OCI-LY1 (cell line): ENCODE measurements around the gene PSPC1.
"Not testable (repeated sequence)": the region's sequence is repeated elsewhere in the genome, so short reads cannot be mapped to it uniquely, and the experiment has no call there.

Experiments used
- H2AFZ ChIP-seq: fragments of 200-600 bp; sonication (generic), shearing (Covaris generic); 2 replicates; pipeline ENCODE4 v1.6.0; 2014; ENCODE audit warnings: antibody characterized with exemption, mild to moderate bottlenecking, low read length
- H3F3A ChIP-seq: fragments of 200-600 bp; sonication (generic), shearing (Covaris generic); 2 replicates; pipeline ENCODE4 v1.6.0; 2014; ENCODE audit warnings: mild to moderate bottlenecking, antibody characterized with exemption, low read length, moderate library complexity; ENCODE audit not compliant: insufficient read depth
- H3K27ac ChIP-seq: fragments of 200-600 bp; sonication (generic); 2 replicates; pipeline ENCODE4 v1.5.1; 2014; ENCODE audit warnings: low read length, mixed run types, mild to moderate bottlenecking, low read depth; ENCODE audit not compliant: poor library complexity, severe bottlenecking
- H3K27me3 ChIP-seq: fragments of 200-600 bp; sonication (generic); 2 replicates; pipeline ENCODE4 v1.6.0; 2014; ENCODE audit warnings: antibody characterized with exemption, mild to moderate bottlenecking, low read length, moderate library complexity; ENCODE audit not compliant: insufficient read depth
- H3K36me3 ChIP-seq: fragments of 200-600 bp; sonication (generic); 2 replicates; pipeline ENCODE4 v1.6.1; 2014; ENCODE audit warnings: mild to moderate bottlenecking, antibody characterized with exemption, low read length, moderate library complexity, mixed read lengths; ENCODE audit not compliant: insufficient read depth
- H3K4me1 ChIP-seq: fragments of 200-600 bp; sonication (generic); 2 replicates; pipeline ENCODE4 v1.5.1; 2014; ENCODE audit warnings: mild to moderate bottlenecking, low read length, moderate library complexity; ENCODE audit not compliant: insufficient read depth, severe bottlenecking
- H3K4me2 ChIP-seq: fragments of 200-600 bp; sonication (generic), shearing (Covaris generic); 2 replicates; pipeline ENCODE4 v1.6.1; 2014; ENCODE audit warnings: low read length
- H3K4me3 ChIP-seq: fragments of 200-600 bp; sonication (generic); 2 replicates; pipeline ENCODE4 v1.5.1; 2014; ENCODE audit warnings: low read length, low read depth, mild to moderate bottlenecking, mixed read lengths; ENCODE audit not compliant: poor library complexity, severe bottlenecking
- H3K79me2 ChIP-seq: fragments of 200-600 bp; shearing (Covaris generic); 2 replicates; pipeline ENCODE4 v1.6.1; 2016; ENCODE audit warnings: mixed run types, low read length, mixed read lengths; ENCODE audit not compliant: insufficient read depth
- H3K9ac ChIP-seq: fragments of 200-600 bp; sonication (generic), shearing (Covaris generic); 2 replicates; pipeline ENCODE4 v1.6.1; 2014; ENCODE audit warnings: mild to moderate bottlenecking, low read length, mixed read lengths
- H3K9me2 ChIP-seq: fragments of 200-600 bp; sonication (generic), shearing (Covaris generic); 2 replicates; pipeline ENCODE4 v1.6.1; 2014; ENCODE audit warnings: low read depth, mild to moderate bottlenecking, low read length, mixed read lengths
- H3K9me3 ChIP-seq: fragments of 200-600 bp; shearing (Covaris generic); 2 replicates; pipeline ENCODE4 v1.6.1; 2014; ENCODE audit warnings: low read length, mixed read lengths
- H4K20me1 ChIP-seq: fragments of 200-600 bp; sonication (generic), shearing (Covaris generic); 2 replicates; pipeline ENCODE4 v1.6.0; 2016; ENCODE audit warnings: mild to moderate bottlenecking, low read length; ENCODE audit not compliant: insufficient read depth
- CTCF ChIP-seq: fragments of 200-600 bp; sonication (generic), shearing (Covaris generic); IDR thresholded peaks from 2 replicates; pipeline ENCODE4 v1.5.1; 2017; ENCODE audit warnings: mild to moderate bottlenecking, antibody characterized with exemption, low read length, moderate library complexity, mixed read lengths
- EZH2 ChIP-seq: fragments of 200-600 bp; sonication (generic), shearing (Covaris generic); IDR thresholded peaks from 2 replicates; pipeline ENCODE4 v1.8.0; 2017; ENCODE audit warnings: borderline replicate concordance, mixed run types, mild to moderate bottlenecking, antibody characterized with exemption, low read length, moderate library complexity, mixed read lengths

Gene PSPC1

GRCh38 chr13:19713186-19713965, 69.4 kb downstream of the PSPC1 start:
- no peaks in the 10 kb centered on the region for H3K79me2 ChIP-seq
- no peak overlapping the region for H2AFZ ChIP-seq
- H3K27me3 ChIP-seq = no peaks in the 10 kb centered on the region
- H3F3A ChIP-seq = no peaks in the 10 kb centered on the region
- H3K4me2 ChIP-seq = no peak overlapping the region
- no peaks in the 10 kb centered on the region for H3K9me2 ChIP-seq
- no peaks in the 10 kb centered on the region for H4K20me1 ChIP-seq
- no peaks in the 10 kb centered on the region for H3K9me3 ChIP-seq
- no peak overlapping the region for H3K27ac ChIP-seq
- no peak overlapping the region for H3K9ac ChIP-seq
- TF ChIP-seq CTCF = no peak
- TF ChIP-seq EZH2 = no peak
- peaks cover 27% of the 10 kb centered on the region for H3K36me3 ChIP-seq
- H3K4me1 ChIP-seq = no peaks in the 10 kb centered on the region
- no peak overlapping the region for H3K4me3 ChIP-seq

- not testable (repeated sequence) for H4K20me1 ChIP-seq, H3K79me2 ChIP-seq, H3K4me1 ChIP-seq, H3K27ac ChIP-seq, H3F3A ChIP-seq, H2AFZ ChIP-seq, H3K9me2 ChIP-seq, H3K4me2 ChIP-seq, H3K27me3 ChIP-seq, H3K9me3 ChIP-seq, H3K9ac ChIP-seq, H3K4me3 ChIP-seq
- peaks cover 22% of the 10 kb centered on the region for H3K36me3 ChIP-seq
These were observed 73.0 kb downstream of the PSPC1 start for GRCh38 chr13:19709782-19710181.

GRCh38 chr13:19709039-19709438, 73.7 kb downstream of the PSPC1 start:
- not testable (repeated sequence) for H3K4me3 ChIP-seq, H3K9me3 ChIP-seq, H3K27me3 ChIP-seq, H3K27ac ChIP-seq, H3F3A ChIP-seq, H3K9me2 ChIP-seq, H3K9ac ChIP-seq, H3K4me2 ChIP-seq, H3K79me2 ChIP-seq, H4K20me1 ChIP-seq, H3K4me1 ChIP-seq, H2AFZ ChIP-seq
- peaks cover 21% of the 10 kb centered on the region for H3K36me3 ChIP-seq

GRCh38 chr13:19704256-19704655, 78.5 kb downstream of the PSPC1 start:
- not testable (repeated sequence) for H3K27ac ChIP-seq, H3K9ac ChIP-seq, H3K4me1 ChIP-seq, H3K4me3 ChIP-seq, H3K79me2 ChIP-seq, H3F3A ChIP-seq, H3K9me3 ChIP-seq, H4K20me1 ChIP-seq, H2AFZ ChIP-seq, H3K4me2 ChIP-seq, H3K27me3 ChIP-seq, H3K9me2 ChIP-seq
- H3K36me3 ChIP-seq = peaks cover 22% of the 10 kb centered on the region

GRCh38 chr13:19701619-19702018, 81.1 kb downstream of the PSPC1 start:
- H3K9me3 ChIP-seq, H4K20me1 ChIP-seq, H3K9ac ChIP-seq, H3K27me3 ChIP-seq, H3K4me3 ChIP-seq, H3K79me2 ChIP-seq, H2AFZ ChIP-seq, H3K4me1 ChIP-seq, H3K9me2 ChIP-seq, H3F3A ChIP-seq, H3K27ac ChIP-seq, H3K4me2 ChIP-seq: not testable (repeated sequence)
- peaks cover 19% of the 10 kb centered on the region for H3K36me3 ChIP-seq

GRCh38 chr13:19700963-19701362, 81.8 kb downstream of the PSPC1 start:
- not testable (repeated sequence) for H2AFZ ChIP-seq, H4K20me1 ChIP-seq, H3K79me2 ChIP-seq, H3K4me1 ChIP-seq, H3K27me3 ChIP-seq, H3K27ac ChIP-seq, H3K9me2 ChIP-seq, H3K9ac ChIP-seq, H3K4me3 ChIP-seq, H3K4me2 ChIP-seq, H3F3A ChIP-seq, H3K9me3 ChIP-seq
- peaks cover 12% of the 10 kb centered on the region; the same call in 1 of the 2 replicates for H3K36me3 ChIP-seq
